ENCODE measurements around the gene SORCS1.

SORCS1 gene

DNA sequence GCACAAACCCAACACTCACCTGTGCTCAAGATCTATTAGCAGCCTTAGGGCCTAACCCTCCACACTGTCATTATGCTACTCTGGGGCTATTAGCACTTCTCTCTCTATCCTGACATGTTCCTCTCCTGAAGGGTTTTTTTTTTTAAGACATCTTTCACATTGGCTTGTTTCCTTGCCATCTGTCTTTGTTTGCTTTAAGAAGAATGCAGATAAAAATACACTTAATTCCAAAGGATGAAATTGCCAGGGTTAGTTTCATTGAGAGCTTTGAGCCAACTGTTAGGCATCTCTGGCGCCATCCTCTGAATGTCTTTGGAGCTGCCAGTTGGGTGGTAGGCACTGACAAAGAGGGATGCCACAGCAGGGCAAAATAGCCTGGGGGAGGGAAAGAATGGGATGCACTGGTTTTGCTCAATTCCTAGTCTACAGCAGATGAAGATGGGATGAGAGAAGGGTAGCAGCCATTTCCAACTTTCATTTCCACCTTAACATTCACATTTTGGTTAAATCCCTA is 399.2 kb downstream of the SORCS1 start:
- DNase-seq (ENCODE audit: low read depth, low spot score) = no peak
- WGBS (ENCODE audit: insufficient coverage, insufficient read length) = no CpG with 5 or more reads among the region's 1 CpG
- H3K27me3 ChIP-seq (ENCODE audit: control insufficient read depth, insufficient read depth, low read length) = no peaks in the 10 kb centered on the region
- no peaks in the 10 kb centered on the region for H3K36me3 ChIP-seq (ENCODE audit: control insufficient read depth, insufficient read depth, low read length)
- H3K4me1 ChIP-seq (ENCODE audit: control insufficient read depth, insufficient read depth, low read length) = no peaks in the 10 kb centered on the region
- no peak overlapping the region for H3K4me3 ChIP-seq (ENCODE audit: low read length)
- no peak overlapping the region for H3K27ac ChIP-seq (ENCODE audit: low read length)
- no peaks in the 10 kb centered on the region for H3K9me3 ChIP-seq (ENCODE audit: control insufficient read depth, insufficient read depth, low read length)

DNA sequence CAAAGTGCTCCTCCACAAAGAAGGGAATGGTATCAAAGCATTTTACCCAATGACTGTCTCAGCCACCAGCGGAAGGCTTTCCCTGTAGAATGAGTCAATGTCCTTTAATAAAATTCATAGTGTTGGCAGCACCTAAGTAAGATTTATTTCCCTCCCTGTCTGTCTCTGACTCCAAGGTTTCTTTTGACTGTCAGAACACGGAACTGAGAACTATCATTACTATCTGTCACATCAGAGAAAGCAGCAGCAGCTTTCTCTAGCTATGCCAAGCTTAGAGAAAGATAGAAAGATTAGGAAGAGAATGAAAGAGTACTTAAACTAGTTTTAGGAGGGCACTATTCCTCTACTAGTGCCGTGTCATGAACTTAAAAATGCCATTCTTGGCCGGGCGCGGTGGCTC is 400.1 kb downstream of the SORCS1 start:
- no peak for DNase-seq (ENCODE audit: low read depth, low spot score)
- H3K9me3 ChIP-seq (ENCODE audit: control insufficient read depth, insufficient read depth, low read length) = no peaks in the 10 kb centered on the region
- H3K27me3 ChIP-seq (ENCODE audit: control insufficient read depth, insufficient read depth, low read length) = no peaks in the 10 kb centered on the region
- no peaks in the 10 kb centered on the region for H3K4me1 ChIP-seq (ENCODE audit: control insufficient read depth, insufficient read depth, low read length)
- H3K4me3 ChIP-seq (ENCODE audit: low read length) = no peak overlapping the region
- no peaks in the 10 kb centered on the region for H3K36me3 ChIP-seq (ENCODE audit: control insufficient read depth, insufficient read depth, low read length)
- H3K27ac ChIP-seq (ENCODE audit: low read length) = no peak overlapping the region
- WGBS (ENCODE audit: insufficient coverage, insufficient read length) = no CpG with 5 or more reads among the region's 6 CpGs

- no peak for DNase-seq (ENCODE audit: low read depth, low spot score)
- no CpG with 5 or more reads among the region's 4 CpGs for WGBS (ENCODE audit: insufficient coverage, insufficient read length)
- H3K36me3 ChIP-seq (ENCODE audit: control insufficient read depth, insufficient read depth, low read length) = no peaks in the 10 kb centered on the region
- no peaks in the 10 kb centered on the region for H3K9me3 ChIP-seq (ENCODE audit: control insufficient read depth, insufficient read depth, low read length)
- H3K4me1 ChIP-seq (ENCODE audit: control insufficient read depth, insufficient read depth, low read length) = no peaks in the 10 kb centered on the region
- H3K27ac ChIP-seq (ENCODE audit: low read length) = no peak overlapping the region
- H3K27me3 ChIP-seq (ENCODE audit: control insufficient read depth, insufficient read depth, low read length) = no peaks in the 10 kb centered on the region
- no peak overlapping the region for H3K4me3 ChIP-seq (ENCODE audit: low read length)
Measured at GRCh38 chr10:106761906-106762305, 402.6 kb downstream of the SORCS1 start.

DNA sequence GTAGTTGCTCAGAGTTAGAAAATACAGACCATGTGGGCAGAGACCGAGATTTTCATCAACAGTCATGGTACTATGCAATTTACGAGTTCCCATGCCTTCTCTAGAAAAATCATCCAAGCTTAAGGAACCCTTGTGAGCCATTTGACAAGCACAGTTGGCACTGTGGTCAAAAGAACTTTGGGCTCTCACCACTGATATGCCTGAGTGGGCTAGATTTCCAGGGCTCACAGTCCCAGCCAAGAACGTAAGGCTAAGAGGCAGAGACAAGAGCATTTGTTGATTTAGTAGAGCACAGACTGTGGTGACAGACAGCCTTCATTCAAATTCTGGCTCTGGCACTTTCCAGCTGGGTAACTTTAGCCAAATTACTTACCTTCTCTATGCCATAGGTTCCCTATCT is 407.0 kb downstream of the SORCS1 start:
- WGBS (ENCODE audit: insufficient coverage, insufficient read length) = no CpG with 5 or more reads among the region's 3 CpGs
- no peaks in the 10 kb centered on the region for H3K27me3 ChIP-seq (ENCODE audit: control insufficient read depth, insufficient read depth, low read length)
- no peaks in the 10 kb centered on the region for H3K9me3 ChIP-seq (ENCODE audit: control insufficient read depth, insufficient read depth, low read length)
- no peak overlapping the region for H3K4me3 ChIP-seq (ENCODE audit: low read length)
- DNase-seq (ENCODE audit: low read depth, low spot score) = no peak
- H3K27ac ChIP-seq (ENCODE audit: low read length) = no peak overlapping the region
- no peaks in the 10 kb centered on the region for H3K36me3 ChIP-seq (ENCODE audit: control insufficient read depth, insufficient read depth, low read length)
- no peaks in the 10 kb centered on the region for H3K4me1 ChIP-seq (ENCODE audit: control insufficient read depth, insufficient read depth, low read length)

DNA sequence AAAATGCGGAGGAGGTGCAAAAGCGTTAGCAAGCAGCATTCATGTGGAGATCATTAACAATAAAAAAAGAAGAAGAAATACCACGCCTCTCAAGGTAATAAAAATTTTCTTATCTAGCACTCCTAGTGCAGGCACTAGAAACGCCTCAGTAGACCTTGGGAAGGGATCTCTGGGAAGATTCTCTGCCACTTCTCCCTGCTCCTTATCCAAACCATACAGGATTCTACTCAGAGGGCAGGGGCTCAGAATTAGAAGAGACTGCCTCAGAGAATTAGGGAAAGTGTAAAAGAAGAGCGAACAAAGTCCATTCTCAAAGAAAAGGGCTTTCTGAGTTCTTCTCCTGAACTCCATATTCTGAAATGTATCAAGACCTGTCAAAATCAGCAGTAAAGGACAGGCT is 413.4 kb downstream of the SORCS1 start:
- no CpG with 5 or more reads among the region's 5 CpGs for WGBS (ENCODE audit: insufficient coverage, insufficient read length)
- H3K36me3 ChIP-seq (ENCODE audit: control insufficient read depth, insufficient read depth, low read length) = no peaks in the 10 kb centered on the region
- H3K9me3 ChIP-seq (ENCODE audit: control insufficient read depth, insufficient read depth, low read length) = no peaks in the 10 kb centered on the region
- no peaks in the 10 kb centered on the region for H3K4me1 ChIP-seq (ENCODE audit: control insufficient read depth, insufficient read depth, low read length)
- no peak for DNase-seq (ENCODE audit: low read depth, low spot score)
- H3K27me3 ChIP-seq (ENCODE audit: control insufficient read depth, insufficient read depth, low read length) = no peaks in the 10 kb centered on the region
- H3K27ac ChIP-seq (ENCODE audit: low read length) = no peak overlapping the region
- H3K4me3 ChIP-seq (ENCODE audit: low read length) = no peak overlapping the region

GRCh38 chr10:106746868-106747267 is 417.6 kb downstream of the SORCS1 start:
- no peak for DNase-seq (ENCODE audit: low read depth, low spot score)
- Histone ChIP-seq H3K4me3 (ENCODE audit: low read length) (no peak overlapping the region), H3K27me3 (ENCODE audit: control insufficient read depth, insufficient read depth, low read length) (no peaks in the 10 kb centered on the region), H3K9me3 (ENCODE audit: control insufficient read depth, insufficient read depth, low read length) (no peaks in the 10 kb centered on the region), H3K27ac (ENCODE audit: low read length) (no peak overlapping the region), H3K4me1 (ENCODE audit: control insufficient read depth, insufficient read depth, low read length) (no peaks in the 10 kb centered on the region), H3K36me3 (ENCODE audit: control insufficient read depth, insufficient read depth, low read length) (no peaks in the 10 kb centered on the region)
- WGBS (ENCODE audit: insufficient coverage, insufficient read length) = no CpG with 5 or more reads among the region's 1 CpG

DNA sequence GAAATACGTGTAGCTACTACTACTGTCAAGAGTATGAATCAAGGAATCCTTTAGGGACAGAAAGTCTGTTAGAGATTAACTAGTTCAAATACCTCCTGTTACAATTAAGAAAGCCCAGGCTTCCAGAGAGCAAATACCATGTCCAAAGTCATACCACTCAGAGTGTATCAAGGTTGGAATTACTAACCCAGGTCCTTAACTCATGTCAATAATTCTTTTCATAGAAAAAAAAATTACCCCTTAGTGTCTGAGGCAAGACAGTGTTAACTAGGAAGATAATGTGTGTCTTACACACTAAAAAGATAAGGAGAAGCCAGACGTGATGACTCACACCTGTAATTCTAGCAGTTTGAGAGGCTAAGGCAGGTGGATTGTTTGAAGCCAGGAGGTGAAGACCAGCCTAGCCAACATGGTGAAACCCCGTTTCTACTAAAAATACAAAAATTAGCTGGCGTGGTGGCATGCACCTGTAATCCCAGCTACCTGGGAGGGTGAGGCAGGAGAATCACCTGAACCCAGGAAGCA is 423.4 kb downstream of the SORCS1 start:
- no peak overlapping the region for H3K27ac ChIP-seq (ENCODE audit: low read length)
- H3K9me3 ChIP-seq (ENCODE audit: control insufficient read depth, insufficient read depth, low read length) = no peaks in the 10 kb centered on the region
- WGBS (ENCODE audit: insufficient coverage, insufficient read length) = no CpG with 5 or more reads among the region's 4 CpGs

DNA sequence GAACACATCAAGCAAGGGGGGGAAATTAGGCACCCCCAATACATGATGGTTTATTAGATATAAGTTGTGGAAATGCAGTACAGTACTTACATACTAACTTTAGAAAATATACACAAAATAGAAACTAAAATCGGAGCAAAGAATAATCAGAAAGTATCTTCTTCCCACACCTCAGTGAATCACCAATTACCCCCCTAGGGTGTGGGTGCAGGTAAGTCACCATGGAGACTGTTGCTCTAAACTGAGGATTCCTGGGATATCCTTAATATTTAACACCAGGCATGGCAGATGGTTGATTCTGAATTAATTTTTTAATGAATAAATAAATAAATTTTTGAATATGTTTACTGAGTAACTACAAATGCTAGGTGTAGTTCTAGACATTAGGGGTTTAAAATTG is 424.4 kb downstream of the SORCS1 start:
- DNase-seq (ENCODE audit: low read depth, low spot score) = no peak
- Histone ChIP-seq H3K4me3 (ENCODE audit: low read length) (no peak overlapping the region), H3K36me3 (ENCODE audit: control insufficient read depth, insufficient read depth, low read length) (no peaks in the 10 kb centered on the region), H3K9me3 (ENCODE audit: control insufficient read depth, insufficient read depth, low read length) (no peaks in the 10 kb centered on the region), H3K4me1 (ENCODE audit: control insufficient read depth, insufficient read depth, low read length) (no peaks in the 10 kb centered on the region), H3K27me3 (ENCODE audit: control insufficient read depth, insufficient read depth, low read length) (no peaks in the 10 kb centered on the region), H3K27ac (ENCODE audit: low read length) (no peak overlapping the region)
- no CpG with 5 or more reads among the region's 1 CpG for WGBS (ENCODE audit: insufficient coverage, insufficient read length)

More for the DNA sequence above, 423.4 kb downstream of the SORCS1 start:
- no peaks in the 10 kb centered on the region for H3K4me1 ChIP-seq (ENCODE audit: control insufficient read depth, insufficient read depth, low read length)
- H3K27me3 ChIP-seq (ENCODE audit: control insufficient read depth, insufficient read depth, low read length) = no peaks in the 10 kb centered on the region
- no peak overlapping the region for H3K4me3 ChIP-seq (ENCODE audit: low read length)
- H3K36me3 ChIP-seq (ENCODE audit: control insufficient read depth, insufficient read depth, low read length) = no peaks in the 10 kb centered on the region
- DNase-seq (ENCODE audit: low read depth, low spot score) = no peak

GRCh38 chr10:106734220-106734619 is 430.3 kb downstream of the SORCS1 start:
- Histone ChIP-seq H3K36me3 (ENCODE audit: control insufficient read depth, insufficient read depth, low read length) (no peaks in the 10 kb centered on the region), H3K27ac (ENCODE audit: low read length) (no peak overlapping the region), H3K9me3 (ENCODE audit: control insufficient read depth, insufficient read depth, low read length) (no peaks in the 10 kb centered on the region), H3K4me1 (ENCODE audit: control insufficient read depth, insufficient read depth, low read length) (no peaks in the 10 kb centered on the region), H3K4me3 (ENCODE audit: low read length) (no peak overlapping the region), H3K27me3 (ENCODE audit: control insufficient read depth, insufficient read depth, low read length) (no peaks in the 10 kb centered on the region)
- no peak for DNase-seq (ENCODE audit: low read depth, low spot score)

DNA sequence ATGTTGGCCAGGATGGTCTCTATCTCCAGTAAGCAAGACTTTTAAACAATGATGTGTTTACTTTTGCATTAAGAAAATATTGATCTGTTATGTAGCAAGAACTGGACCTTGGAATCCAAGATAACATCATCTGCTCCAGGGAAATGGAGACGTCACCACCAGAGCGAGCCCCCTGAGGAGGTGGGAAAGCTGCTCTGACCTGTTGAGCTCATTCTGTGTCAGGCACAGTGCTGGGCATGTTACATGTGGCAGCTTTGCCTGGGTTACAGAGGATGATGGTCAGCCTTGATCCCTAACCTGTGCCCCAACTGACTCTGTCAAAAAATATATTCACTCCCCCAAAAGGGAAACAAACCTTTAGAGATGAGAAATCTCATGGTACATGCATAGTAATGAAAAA is 436.3 kb downstream of the SORCS1 start:
- no CpG with 5 or more reads among the region's 2 CpGs for WGBS (ENCODE audit: insufficient coverage, insufficient read length)
- no peaks in the 10 kb centered on the region for H3K36me3 ChIP-seq (ENCODE audit: control insufficient read depth, insufficient read depth, low read length)
- H3K27ac ChIP-seq (ENCODE audit: low read length) = no peak overlapping the region
- H3K27me3 ChIP-seq (ENCODE audit: control insufficient read depth, insufficient read depth, low read length) = no peaks in the 10 kb centered on the region
- H3K9me3 ChIP-seq (ENCODE audit: control insufficient read depth, insufficient read depth, low read length) = no peaks in the 10 kb centered on the region
- H3K4me3 ChIP-seq (ENCODE audit: low read length) = no peak overlapping the region
- H3K4me1 ChIP-seq (ENCODE audit: control insufficient read depth, insufficient read depth, low read length) = no peaks in the 10 kb centered on the region
- DNase-seq (ENCODE audit: low read depth, low spot score) = no peak

DNA sequence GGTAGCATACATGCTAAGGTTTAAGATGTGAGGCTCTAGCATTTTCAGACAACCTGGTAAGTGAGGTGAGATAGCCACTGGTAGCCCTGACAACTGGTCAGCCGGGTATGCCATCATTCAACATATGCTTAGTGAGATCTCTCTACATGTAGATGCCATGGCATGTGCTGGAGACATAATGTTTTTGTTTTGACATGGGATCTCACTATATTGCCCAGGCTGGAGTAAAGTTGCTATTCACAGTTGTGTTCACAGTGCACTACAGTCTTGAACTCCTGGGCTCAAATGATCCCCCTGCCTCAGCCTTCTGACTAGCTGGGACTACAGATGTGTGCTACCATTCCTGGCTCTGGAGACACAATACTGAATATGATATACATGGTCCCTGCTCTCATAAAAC is 437.3 kb downstream of the SORCS1 start:
- Histone ChIP-seq H3K4me1 (ENCODE audit: control insufficient read depth, insufficient read depth, low read length) (no peaks in the 10 kb centered on the region), H3K4me3 (ENCODE audit: low read length) (no peak overlapping the region), H3K9me3 (ENCODE audit: control insufficient read depth, insufficient read depth, low read length) (no peaks in the 10 kb centered on the region), H3K27me3 (ENCODE audit: control insufficient read depth, insufficient read depth, low read length) (no peaks in the 10 kb centered on the region), H3K27ac (ENCODE audit: low read length) (no peak overlapping the region), H3K36me3 (ENCODE audit: control insufficient read depth, insufficient read depth, low read length) (no peaks in the 10 kb centered on the region)
- DNase-seq (ENCODE audit: low read depth, low spot score) = no peak
- no CpG with 5 or more reads among the region's 1 CpG for WGBS (ENCODE audit: insufficient coverage, insufficient read length)
